SKM-1 (cell line): ENCODE measurements around the gene MELTF.

ENCODE experiments used
- DNase-seq: peaks from one replicate; lab custom pipeline; 2025; ENCODE audit not compliant: unreplicated experiment; lab: John Stamatoyannopoulos, UW

Gene MELTF

GRCh38 chr3:197010556-197011351, 18.9 kb downstream of the MELTF start:
- DNase-seq: no peak

- DNase-seq: no peak
Observed at GRCh38 chr3:197009532-197010019, 20.0 kb downstream of the MELTF start.

- no peak for DNase-seq
Observed at GRCh38 chr3:197008436-197009209, 21.0 kb downstream of the MELTF start.

GRCh38 chr3:197007953-197008352, 21.7 kb downstream of the MELTF start:
- DNase-seq: no peak

GRCh38 chr3:197007296-197007940, 22.2 kb downstream of the MELTF start:
- no peak for DNase-seq

- no peak for DNase-seq
Observed at GRCh38 chr3:197006860-197007259, 22.8 kb downstream of the MELTF start.

- no peak for DNase-seq
Observed at GRCh38 chr3:197006446-197006845, 23.2 kb downstream of the MELTF start.

GRCh38 chr3:197003461-197004385, 25.9 kb downstream of the MELTF start:
- DNase-seq: no peak

- DNase-seq: no peak
Observed at GRCh38 chr3:197002701-197003454, 26.7 kb downstream of the MELTF start.

GRCh38 chr3:197001972-197002700, 27.5 kb downstream of the MELTF start:
- DNase-seq: no peak

GRCh38 chr3:197001106-197001971, 28.3 kb downstream of the MELTF start:
- DNase-seq: no peak

GRCh38 chr3:197000211-197000610, 29.4 kb downstream of the MELTF start:
- DNase-seq: no peak

GRCh38 chr3:196998966-196999760, 30.5 kb downstream of the MELTF start:
- DNase-seq: no peak

- DNase-seq: no peak
Observed at GRCh38 chr3:196997311-196997710, 32.3 kb downstream of the MELTF start.

GRCh38 chr3:196996454-196997265, 33.0 kb downstream of the MELTF start:
- no peak for DNase-seq

GRCh38 chr3:196995646-196996355, 33.8 kb downstream of the MELTF start:
- no peak for DNase-seq
